ENCODE measurements around the gene LRCH2.

LRCH2 gene

GRCh38 chrX:115134382-115134781, 99.5 kb downstream of the LRCH2 start:
- no peak for DNase-seq (ENCODE audit: low spot score)
- TF ChIP-seq CTCF (IDR thresholded peaks at IDR 0.05; ENCODE audit: extremely low read depth, missing control alignments): no peak

- no peak for DNase-seq (ENCODE audit: low spot score)
- TF ChIP-seq CTCF (IDR thresholded peaks at IDR 0.05; ENCODE audit: extremely low read depth, missing control alignments): no peak
Observed at GRCh38 chrX:115112411-115112810, 121.5 kb downstream of the LRCH2 start.

GRCh38 chrX:115098897-115099296, 135.0 kb downstream of the LRCH2 start:
- TF ChIP-seq CTCF (IDR thresholded peaks at IDR 0.05; ENCODE audit: extremely low read depth, missing control alignments): no peak
- no peak for DNase-seq (ENCODE audit: low spot score)

GRCh38 chrX:115093191-115093590, 140.7 kb downstream of the LRCH2 start:
- DNase-seq (ENCODE audit: low spot score): no peak
- TF ChIP-seq CTCF (IDR thresholded peaks at IDR 0.05; ENCODE audit: extremely low read depth, missing control alignments): no peak

- no peak for TF ChIP-seq CTCF (IDR thresholded peaks at IDR 0.05; ENCODE audit: extremely low read depth, missing control alignments)
- no peak for DNase-seq (ENCODE audit: low spot score)
Observed at GRCh38 chrX:115089419-115089818, 144.5 kb downstream of the LRCH2 start.

GRCh38 chrX:115068896-115069295, 165.0 kb downstream of the LRCH2 start:
- TF ChIP-seq CTCF (IDR thresholded peaks at IDR 0.05; ENCODE audit: extremely low read depth, missing control alignments): no peak
- no peak for DNase-seq (ENCODE audit: low spot score)

- no peak for DNase-seq (ENCODE audit: low spot score)
- TF ChIP-seq CTCF (IDR thresholded peaks at IDR 0.05; ENCODE audit: extremely low read depth, missing control alignments): no peak
Observed at GRCh38 chrX:115067812-115068211, 166.1 kb downstream of the LRCH2 start.

Data from GM20000 (cell line).